Head of caudate nucleus (tissue), 42 donors: ENCODE data around the gene CEP85L.

ENCODE experiments used
- DNase-seq, 42 donors: peaks; one replicate each; pipeline versions ENCODE4 v3.0.0 to v3.0.0-alpha.2; 2020 to 2021; ENCODE audit warnings: mixed read lengths in 7 of 42
- intact Hi-C: fragments of 100-400 bp; cut with DNase I; formaldehyde crosslinking; loops from one replicate; pipeline ENCODE4 v1.15.0; 2022

The CEP85L gene

GRCh38 chr6:118524686-118525085 lies 126.7 kb downstream of the CEP85L start:
- no peak for DNase-seq
- intact Hi-C loops = no loop called here

DNA sequence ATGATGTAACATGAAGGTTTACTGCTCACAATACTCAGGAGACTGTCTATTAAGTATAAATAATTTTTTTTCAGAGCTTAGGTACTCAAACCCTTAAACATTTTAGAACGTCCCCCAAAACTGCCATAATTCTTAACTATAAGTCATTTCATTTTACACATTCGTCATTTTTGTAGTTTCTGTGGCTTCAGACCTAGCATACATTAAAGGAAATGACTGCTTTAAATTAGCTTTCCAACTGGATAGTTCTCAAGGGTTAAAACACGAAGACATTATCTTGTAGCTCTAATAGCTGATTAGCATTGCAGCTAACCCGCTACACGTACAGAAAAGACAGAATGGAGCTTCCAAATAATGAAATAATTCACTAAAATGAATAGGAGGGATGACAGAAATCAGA lies 128.2 kb downstream of the CEP85L start:
- no peak for DNase-seq
- intact Hi-C loops = no loop called here

GRCh38 chr6:118522422-118522821 lies 129.0 kb downstream of the CEP85L start:
- intact Hi-C loops = no loop called here
- DNase-seq = no peak

GRCh38 chr6:118514689-118515088 lies 136.7 kb downstream of the CEP85L start:
- intact Hi-C loops = no loop called here
- DNase-seq = no peak

GRCh38 chr6:118511930-118512715 lies 139.3 kb downstream of the CEP85L start:
- intact Hi-C loops = no loop called here
- no peak for DNase-seq

DNA sequence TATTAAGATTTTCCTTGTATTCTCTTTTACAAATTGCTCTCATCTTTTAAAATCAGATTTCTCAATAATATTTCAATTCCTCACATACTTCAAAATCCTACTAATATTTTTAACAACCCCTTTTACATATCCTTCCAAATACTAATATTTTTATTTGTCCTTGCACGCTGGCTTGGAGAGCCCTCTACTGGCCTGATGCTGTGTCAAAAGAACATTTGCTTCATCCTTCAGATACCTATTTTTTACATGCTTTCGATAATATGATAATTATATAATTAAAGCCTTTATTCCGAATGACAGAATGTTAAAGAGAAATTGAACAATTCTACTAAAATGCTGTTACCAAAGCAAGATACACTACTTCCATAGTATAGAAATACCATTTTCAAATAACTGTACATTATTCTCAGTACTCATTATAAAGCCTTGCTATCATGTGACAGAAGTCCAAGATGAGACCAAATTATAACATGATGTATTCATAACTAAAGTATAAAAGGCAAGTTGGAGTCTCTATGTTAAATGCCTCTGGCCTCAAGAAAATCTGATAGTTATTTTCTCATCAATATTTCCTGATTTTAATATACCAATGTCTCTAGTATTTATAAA lies 142.3 kb downstream of the CEP85L start:
- DNase-seq = peak in 41 of 42 donors; percentile 12 to 82 (median 58)
- intact Hi-C loops = loop anchor here (5.0 kb wide), 1 partner anchor 222 kb away; no protein-coding TSS in a partner anchor

DNA sequence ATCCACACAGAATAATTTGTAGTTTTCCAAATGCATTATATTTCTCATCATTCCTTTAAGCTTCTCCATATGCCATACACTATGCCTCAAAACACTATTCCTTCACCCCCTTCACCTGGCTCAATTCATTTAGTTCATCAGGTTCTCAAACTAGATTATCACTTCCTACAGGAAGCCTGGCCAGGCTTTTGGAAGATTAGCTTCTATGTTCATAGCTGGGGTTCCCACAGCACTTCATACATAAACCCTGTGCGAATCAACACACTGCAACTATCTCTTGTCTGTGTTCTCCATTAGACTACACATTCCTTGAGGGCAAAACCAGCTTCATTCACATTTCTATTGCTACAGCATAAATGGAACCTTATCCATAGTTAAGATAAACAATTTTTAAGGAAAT lies 143.8 kb downstream of the CEP85L start:
- no peak for DNase-seq
- intact Hi-C loops = loop anchor here (5.0 kb wide), 1 partner anchor 220 kb away; no protein-coding TSS in a partner anchor

DNA sequence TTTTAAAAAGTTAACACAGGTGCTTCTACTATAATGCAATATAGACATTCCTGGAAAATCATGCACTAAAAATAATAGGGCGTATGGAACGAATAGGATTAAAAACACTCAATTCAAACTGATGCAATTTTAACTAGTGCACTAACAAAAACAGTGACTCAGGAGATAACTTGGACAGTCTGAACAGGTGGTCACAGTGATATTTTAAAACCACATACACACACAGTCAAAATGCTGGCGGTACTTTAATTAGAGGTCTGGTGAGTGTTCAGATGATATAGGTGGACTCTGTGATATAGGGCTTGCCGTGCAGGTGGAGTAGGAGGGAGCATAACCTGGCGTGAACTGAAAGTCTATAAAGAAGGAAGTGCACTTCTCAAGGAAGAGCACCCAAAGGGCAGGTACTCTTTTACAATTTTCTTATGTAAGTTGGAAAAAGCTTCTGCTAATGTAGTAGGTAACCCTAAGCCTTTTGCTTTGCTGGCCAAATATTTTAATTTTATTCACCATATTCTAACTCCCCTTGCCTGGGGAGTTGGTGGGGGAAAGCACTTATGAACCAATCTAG lies 145.2 kb downstream of the CEP85L start:
- intact Hi-C loops = loop anchor here (5.0 kb wide), 1 partner anchor 219 kb away; no protein-coding TSS in a partner anchor
- DNase-seq = no peak

DNA sequence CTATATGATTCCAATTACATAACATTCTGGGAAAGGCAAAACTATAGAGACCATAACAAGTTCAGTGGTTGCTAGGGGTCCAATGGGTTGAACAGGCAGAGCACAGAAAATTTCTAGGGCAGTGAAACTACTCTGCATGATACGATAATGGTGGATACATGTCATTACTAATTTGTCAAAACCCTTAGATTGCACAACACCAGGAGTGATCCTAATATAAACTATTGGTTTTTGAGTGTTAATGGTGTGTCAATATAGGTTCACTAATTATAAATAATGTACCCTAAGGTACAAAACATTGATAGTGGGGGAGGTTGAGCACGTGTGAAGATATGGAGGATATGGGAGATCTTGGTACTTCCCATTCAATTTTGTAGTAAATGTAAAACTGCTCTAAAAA lies 145.7 kb downstream of the CEP85L start:
- no peak for DNase-seq
- intact Hi-C loops = loop anchor here (5.0 kb wide), 1 partner anchor 218 kb away; no protein-coding TSS in a partner anchor

DNA sequence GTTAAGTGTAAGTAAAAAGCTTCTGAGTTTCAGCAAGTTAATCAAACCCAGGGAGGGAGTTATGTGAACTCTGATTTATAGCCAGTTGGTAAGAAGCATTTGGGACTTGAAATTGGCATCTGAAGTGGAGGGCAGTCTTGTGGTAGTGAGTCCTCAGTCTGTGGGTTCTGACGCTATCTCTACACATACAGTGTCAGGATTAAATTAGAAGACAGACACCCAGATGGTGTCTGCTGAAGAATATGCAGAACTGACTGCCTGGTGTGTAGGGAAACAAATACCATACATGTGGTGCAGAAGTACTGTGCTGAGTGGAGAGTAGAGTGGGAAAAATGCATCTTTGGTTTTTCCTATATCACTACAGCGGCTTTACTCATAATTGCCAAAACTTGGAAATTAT lies 146.8 kb downstream of the CEP85L start:
- no peak for DNase-seq
- intact Hi-C loops = loop anchor here (5.0 kb wide), 1 partner anchor 217 kb away; no protein-coding TSS in a partner anchor

GRCh38 chr6:118502169-118502568 lies 149.2 kb downstream of the CEP85L start:
- DNase-seq = no peak
- intact Hi-C loops = no loop called here

GRCh38 chr6:118501765-118502164 lies 149.6 kb downstream of the CEP85L start:
- intact Hi-C loops = no loop called here
- no peak for DNase-seq

GRCh38 chr6:118501099-118501498 lies 150.3 kb downstream of the CEP85L start:
- DNase-seq = no peak

DNA sequence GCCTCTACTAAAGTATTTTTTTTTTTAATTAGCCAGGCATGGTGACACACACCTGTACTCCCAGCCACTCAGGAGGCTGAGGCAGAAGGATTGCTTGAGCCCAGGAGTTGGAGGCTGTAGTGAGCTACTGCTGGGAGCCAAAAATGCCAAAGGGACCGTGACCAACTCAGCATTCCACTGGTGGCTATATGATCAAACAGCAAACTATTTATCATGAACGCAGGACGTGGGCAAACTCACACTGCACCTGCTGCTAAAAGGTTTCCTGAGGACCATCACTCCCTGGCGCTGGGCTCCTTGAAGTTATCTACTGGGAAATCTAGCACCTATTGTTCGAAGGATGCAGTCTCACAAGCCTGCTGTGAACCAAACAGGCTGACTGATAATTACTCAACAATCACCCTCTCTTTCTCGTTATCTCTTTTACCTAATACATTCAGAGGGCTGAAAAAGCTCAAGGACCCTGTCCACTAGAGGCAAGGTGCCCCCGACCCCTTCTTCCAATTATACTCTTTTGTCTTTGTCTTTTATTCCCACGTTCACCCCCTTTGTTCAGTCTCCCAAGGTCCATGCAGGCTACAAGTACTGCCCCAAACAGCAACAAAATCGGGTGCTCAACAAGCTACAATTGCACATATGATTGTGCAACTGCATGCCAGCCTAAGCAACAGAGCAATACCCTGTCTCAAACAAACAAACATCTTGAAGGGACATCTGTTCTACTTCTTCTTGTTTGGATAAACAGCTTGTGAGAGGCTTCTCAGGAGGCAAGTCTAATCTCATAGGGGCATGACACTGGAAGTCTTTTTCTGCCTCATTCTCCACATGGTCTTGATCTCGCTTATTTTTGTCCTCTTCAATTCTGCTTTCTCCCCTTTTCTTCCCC lies 151.0 kb downstream of the CEP85L start:
- no peak for DNase-seq
- intact Hi-C loops = no loop called here

More at GRCh38 chr6:118501099-118501498, 150.3 kb downstream of the CEP85L start:
- intact Hi-C loops = no loop called here

GRCh38 chr6:118495485-118496280 lies 155.7 kb downstream of the CEP85L start:
- no peak for DNase-seq
- intact Hi-C loops = no loop called here

- DNase-seq = no peak
- intact Hi-C loops = no loop called here
Observed at GRCh38 chr6:118494091-118494490, 157.3 kb downstream of the CEP85L start.

DNA sequence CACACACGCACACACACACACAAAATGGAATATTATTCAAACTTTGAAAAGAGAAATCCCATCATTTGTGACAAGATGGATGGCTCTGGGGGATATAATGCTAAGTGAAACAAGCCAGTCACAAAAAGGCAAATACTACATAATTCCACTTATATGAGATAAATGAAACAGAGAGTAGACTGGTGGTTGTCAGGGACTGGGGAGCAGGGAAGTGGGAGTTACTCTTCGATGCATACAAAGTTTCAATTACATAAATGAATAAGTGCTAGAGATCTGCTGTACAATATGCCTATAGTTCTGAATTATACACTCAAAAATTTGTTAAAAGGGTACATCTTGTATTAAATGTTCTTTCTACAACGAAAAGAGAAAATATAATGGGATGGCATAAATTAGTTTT lies 161.4 kb downstream of the CEP85L start:
- intact Hi-C loops = no loop called here

GRCh38 chr6:118488631-118489030 lies 162.8 kb downstream of the CEP85L start:
- no peak for DNase-seq
- intact Hi-C loops = no loop called here

More for the DNA sequence above, 161.4 kb downstream of the CEP85L start:
- no peak for DNase-seq
